ENCODE data around the gene DISP1.

Gene DISP1

GRCh38 chr1:222814536-222815439, at the start of gene DISP1:
Gene DISP1, plus strand, starts transcription at chr1:222815039. Its CDS starts 127,785 bp downstream, at chr1:222942824.
- peak in 13 of 14 donors; percentile 43 to 90 (median 66) for DNase-seq

- DNase-seq = no peak
Measured at GRCh38 chr1:222767152-222767571, 47.7 kb upstream of the DISP1 start.

GRCh38 chr1:222768592-222768991, 46.2 kb upstream of the DISP1 start:
- DNase-seq = no peak

GRCh38 chr1:222769181-222769580, 45.7 kb upstream of the DISP1 start:
- no peak for DNase-seq

- no peak for DNase-seq
Measured at GRCh38 chr1:222769971-222770620, 44.7 kb upstream of the DISP1 start.

- DNase-seq = peak in 5 of 14 donors; percentile 10 to 78 (median 25)
Measured at GRCh38 chr1:222772996-222773379, 41.9 kb upstream of the DISP1 start.

GRCh38 chr1:222777463-222777862, 37.4 kb upstream of the DISP1 start:
- no peak for DNase-seq

- DNase-seq = no peak
Measured at GRCh38 chr1:222777977-222778376, 36.9 kb upstream of the DISP1 start.

GRCh38 chr1:222781251-222781650, 33.6 kb upstream of the DISP1 start:
- DNase-seq = no peak

GRCh38 chr1:222783051-222783450, 31.8 kb upstream of the DISP1 start:
- DNase-seq = no peak

- DNase-seq = peak in 1 of 14 donors; percentile 4
Measured at GRCh38 chr1:222784371-222784770, 30.5 kb upstream of the DISP1 start.

GRCh38 chr1:222784916-222785315, 29.9 kb upstream of the DISP1 start:
- DNase-seq = no peak

GRCh38 chr1:222785529-222785928, 29.3 kb upstream of the DISP1 start:
- DNase-seq = no peak

- peak in 1 of 14 donors; percentile 24 for DNase-seq
Measured at GRCh38 chr1:222786121-222786520, 28.7 kb upstream of the DISP1 start.

- no peak for DNase-seq
Measured at GRCh38 chr1:222787729-222788128, 27.1 kb upstream of the DISP1 start.

- DNase-seq = no peak
Measured at GRCh38 chr1:222788402-222789156, 26.3 kb upstream of the DISP1 start.

GRCh38 chr1:222790115-222790514, 24.7 kb upstream of the DISP1 start:
- DNase-seq = no peak

- no peak for DNase-seq
Measured at GRCh38 chr1:222790520-222790919, 24.3 kb upstream of the DISP1 start.

- DNase-seq = no peak
Measured at GRCh38 chr1:222791006-222791710, 23.7 kb upstream of the DISP1 start.

GRCh38 chr1:222792744-222793143, 22.1 kb upstream of the DISP1 start:
- DNase-seq = no peak

- no peak for DNase-seq
Measured at GRCh38 chr1:222794656-222795474, 20.0 kb upstream of the DISP1 start.
